Endometrial microvascular endothelial cells (primary cell): Measurements from ENCODE around the gene SH3TC2. TPM values are rescaled to one million over a fixed set of nuclear protein-coding genes. Genes with fewer than 3 reads are reported as not detected.

Source experiments
- in situ Hi-C: cut with HindIII; loops from 2 replicates; pipeline ENCODE4 v1.10.0; 2017; ENCODE audit warnings: low sequenced_read_pairs, low pct_unique_long_range_greater_than_20kb; ENCODE audit errors: inconsistent ontology term
- total RNA-seq: library from RNA; depleted of rRNA; stranded (reverse); fragments of >200 nt; gene quantifications from one replicate; pipeline ENCODE4 v1.2.3, GENCODE V29; 2015; ENCODE audit errors: inconsistent ontology term

The SH3TC2 gene
- total RNA-seq, 1 donor from 2014 or later = 1.4 TPM

DNA sequence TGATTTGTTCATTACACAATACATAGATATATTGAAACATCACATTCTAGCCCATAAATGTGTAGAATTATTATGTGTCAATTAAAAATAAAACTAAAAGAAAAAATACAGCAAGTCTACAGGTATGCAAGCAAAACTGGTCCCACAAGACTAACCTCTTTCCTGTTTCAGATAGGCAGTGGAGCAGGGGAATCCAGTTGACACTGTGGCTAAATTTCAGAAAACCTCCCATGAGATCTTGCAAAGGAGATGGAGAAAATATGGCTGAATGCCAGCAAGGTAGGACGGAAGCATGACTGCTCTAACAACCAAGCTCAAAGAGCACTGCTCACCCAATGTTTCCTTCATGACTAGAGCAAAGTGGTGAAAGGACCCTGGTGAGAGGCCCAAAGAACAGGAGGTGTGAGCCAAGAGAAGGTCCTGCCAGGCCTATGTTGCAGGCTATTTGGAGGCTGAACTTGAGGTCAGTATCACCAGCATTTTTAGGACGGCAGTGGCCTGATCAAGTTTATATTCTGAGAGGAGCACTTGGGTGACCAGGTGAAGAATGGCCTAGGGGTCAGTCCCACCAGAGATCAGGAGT, 1.1 kb upstream of the SH3TC2 start:
- in situ Hi-C loops = no loop called here

DNA sequence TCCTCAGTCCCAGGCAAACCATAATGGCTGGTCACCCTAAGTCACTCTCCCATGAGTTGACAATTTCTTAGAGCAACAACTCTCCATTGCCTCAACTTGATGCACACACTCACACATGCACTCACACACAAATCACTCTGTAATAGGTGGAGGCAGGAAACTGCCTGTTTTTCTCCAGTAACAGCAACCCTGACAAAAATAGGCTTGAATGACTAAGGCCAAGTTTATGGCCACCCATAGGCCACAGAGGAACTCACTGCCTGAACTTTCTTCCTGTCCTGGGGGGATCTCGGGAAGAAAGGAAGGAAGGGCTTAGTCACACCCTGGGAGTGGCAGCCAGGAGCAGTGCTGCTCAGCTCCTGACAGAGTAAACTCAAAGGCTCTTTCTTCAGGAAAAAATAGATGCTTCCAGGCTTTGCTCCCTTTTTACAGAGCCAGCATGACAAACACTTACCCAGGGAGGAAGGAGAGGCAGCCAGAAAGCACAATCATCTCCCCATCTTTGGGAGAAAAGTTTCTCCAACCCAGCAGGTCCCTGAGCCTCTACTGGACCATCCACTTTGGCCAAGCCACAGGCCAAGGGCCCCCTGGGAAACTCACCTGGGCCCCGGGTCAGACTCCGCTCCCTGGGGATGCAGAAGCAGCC, 368 bp downstream of the SH3TC2 start:
- in situ Hi-C loops = no loop called here

DNA sequence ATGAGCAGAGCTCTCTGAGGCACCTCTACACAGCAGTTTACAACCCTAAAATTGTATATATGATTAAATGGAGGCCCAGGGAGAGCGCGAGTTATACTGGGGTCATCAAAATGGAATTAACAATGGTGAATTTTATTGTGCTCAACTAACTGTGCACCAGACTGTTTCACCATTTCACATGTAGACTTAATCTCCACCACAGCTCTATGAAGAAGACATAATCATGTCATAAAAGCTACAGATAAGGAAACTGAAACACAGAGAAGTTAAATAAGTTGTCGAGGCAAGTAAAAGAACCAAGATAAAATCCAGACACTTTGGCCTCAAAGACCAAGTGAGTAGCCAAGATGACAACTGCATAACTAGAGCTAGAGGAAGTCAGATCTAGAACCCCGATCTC, 1.5 kb downstream of the SH3TC2 start:
- in situ Hi-C loops = no loop called here

DNA sequence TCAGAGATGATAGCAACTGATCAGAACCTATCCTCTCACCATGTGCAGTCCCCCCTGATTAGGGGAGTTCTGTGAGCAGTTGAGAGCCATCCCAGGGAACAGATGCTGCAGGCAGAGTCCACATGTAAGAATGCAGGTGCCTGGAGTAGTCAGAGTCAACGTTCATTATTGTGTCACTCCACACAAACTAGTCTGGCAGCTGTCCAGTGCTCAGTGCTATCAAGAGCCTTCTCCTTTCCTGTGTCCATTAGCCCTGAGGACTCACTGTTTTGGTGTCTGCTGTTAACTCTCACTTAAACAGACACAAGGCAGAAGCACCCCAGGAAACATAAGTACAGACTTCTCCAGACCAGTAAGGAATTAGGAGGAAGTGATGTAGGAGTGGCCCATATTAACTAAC, 2.5 kb downstream of the SH3TC2 start:
- in situ Hi-C loops = no loop called here

DNA sequence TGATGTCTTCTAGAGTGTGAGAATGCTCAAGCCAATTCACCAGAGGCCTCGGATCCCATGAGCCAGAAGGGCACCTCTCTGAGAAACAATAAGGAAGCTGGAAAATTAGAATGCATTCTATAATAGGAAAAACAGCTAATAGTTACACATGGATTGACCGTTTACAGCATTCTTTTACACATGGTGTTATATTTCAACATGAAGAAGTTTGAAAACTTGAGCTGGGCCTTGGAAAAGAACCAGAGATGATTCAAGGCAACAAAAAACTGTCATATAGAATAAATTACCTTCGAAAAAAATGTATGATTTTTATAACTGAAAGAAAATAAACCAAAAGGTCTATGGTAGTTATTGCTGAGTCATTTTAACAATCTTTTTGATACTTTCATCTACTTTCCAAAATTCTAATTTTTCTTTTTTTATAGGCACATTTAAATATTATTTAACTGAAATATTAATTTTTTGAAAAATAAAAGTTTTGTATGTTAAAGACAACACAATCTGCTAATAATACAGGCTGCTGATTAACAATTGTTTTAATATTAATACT, 6.2 kb downstream of the SH3TC2 start:
- in situ Hi-C loops = no loop called here

DNA sequence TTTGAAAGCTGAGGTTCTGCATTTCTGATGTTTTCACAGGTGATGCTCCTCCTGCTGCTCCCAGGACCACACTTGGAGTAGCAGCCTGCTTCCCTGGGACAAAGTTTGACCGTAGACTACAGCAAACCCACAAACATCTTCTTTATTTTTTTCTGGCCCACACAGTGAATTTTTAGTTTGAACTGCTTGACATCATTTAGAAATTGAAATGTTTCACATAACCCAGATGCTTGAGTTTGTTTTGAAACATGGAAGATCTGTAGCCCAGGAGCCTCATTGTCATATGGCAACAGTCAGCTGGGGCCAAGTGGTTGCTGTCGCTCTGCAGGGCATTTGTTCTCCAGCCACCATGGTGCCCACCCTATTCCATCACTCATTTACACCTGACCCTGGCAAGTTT, 8.4 kb downstream of the SH3TC2 start:
- in situ Hi-C loops = no loop called here

DNA sequence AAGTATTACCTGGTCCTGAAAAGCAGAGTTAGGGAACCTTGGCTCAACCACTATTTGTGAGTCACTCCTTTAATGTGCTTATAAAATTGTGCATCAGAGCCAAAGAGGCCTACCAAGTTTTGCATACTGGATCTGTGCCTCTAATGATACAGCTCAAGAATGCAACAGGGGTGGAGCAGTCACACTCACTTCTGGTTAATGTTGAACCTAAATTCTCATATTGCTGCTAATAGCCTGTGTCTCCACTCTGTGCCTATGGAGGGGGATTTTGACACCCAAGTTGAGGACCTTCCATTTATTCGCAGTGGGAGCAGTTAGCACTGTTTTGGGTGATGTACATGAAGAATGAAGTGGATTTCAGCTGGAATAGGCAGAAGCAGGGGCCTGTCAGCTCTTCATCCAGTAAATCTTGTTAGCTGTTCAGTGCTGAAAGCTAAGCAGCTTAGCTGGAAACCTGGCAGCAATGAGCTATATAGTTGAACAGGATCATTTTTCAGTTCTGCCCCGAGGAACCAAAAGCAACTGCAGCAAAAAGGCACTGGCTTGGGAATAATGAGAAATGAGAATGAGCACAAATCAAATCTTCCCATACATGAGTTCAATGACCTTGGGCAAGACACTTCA, 9.7 kb downstream of the SH3TC2 start:
- in situ Hi-C loops = no loop called here

DNA sequence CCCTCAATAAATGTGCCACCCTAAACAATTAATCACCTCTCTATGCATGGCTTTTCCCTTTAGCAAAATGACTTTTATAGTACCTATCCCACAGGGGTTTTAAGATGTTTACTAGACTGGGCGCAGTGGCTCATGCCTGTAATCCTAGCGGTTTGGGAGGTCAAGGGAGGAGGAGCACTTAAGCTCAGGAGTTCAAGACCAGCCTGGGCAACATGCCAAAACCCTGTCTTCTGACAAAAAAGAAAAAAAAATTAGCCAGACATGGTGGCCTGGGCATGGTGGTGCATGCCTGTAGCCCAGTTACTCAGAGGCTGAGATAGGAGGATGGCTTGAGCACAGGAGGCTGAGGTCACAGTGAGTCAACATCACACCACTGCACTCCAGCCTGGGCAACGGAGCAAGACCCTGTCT, 13.5 kb downstream of the SH3TC2 start:
- in situ Hi-C loops = no loop called here

DNA sequence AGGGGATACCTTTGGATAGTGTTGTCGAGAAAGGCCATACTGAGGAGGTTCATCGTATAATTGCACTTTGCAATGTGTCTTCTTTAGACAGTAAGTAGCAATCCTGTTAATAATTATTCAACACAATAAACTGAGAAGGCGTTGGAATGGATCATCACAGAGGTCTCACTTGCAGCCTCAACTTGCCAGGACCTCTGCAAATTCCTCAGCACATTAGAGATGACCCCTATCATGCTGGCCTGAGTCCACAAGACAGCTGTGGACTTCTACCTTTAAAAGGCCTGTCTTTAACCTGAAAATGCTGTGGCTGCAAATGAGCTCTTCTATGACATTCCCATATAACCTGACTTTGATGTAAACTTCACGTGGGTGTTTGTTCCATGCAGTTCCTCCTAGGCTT, 14.1 kb downstream of the SH3TC2 start:
- in situ Hi-C loops = no loop called here

DNA sequence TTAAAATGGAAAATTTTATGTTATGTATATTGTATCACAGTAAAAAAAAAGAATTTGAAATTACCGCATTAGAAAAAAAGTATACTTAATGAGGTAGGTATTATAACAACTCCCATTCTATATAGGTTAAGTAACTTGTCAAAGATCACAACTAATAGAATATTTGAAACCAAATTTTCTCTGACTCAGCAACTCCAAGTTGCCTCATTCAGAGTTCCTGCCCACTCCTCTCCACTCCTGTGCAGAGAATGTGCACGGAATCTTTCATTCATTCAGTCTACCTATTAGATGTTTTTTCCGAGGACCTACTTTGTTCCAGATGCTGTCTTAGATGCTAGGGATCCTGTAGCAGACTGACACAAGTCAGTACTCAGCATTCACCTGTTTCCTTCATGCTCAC, 15.4 kb downstream of the SH3TC2 start:
- in situ Hi-C loops = no loop called here

DNA sequence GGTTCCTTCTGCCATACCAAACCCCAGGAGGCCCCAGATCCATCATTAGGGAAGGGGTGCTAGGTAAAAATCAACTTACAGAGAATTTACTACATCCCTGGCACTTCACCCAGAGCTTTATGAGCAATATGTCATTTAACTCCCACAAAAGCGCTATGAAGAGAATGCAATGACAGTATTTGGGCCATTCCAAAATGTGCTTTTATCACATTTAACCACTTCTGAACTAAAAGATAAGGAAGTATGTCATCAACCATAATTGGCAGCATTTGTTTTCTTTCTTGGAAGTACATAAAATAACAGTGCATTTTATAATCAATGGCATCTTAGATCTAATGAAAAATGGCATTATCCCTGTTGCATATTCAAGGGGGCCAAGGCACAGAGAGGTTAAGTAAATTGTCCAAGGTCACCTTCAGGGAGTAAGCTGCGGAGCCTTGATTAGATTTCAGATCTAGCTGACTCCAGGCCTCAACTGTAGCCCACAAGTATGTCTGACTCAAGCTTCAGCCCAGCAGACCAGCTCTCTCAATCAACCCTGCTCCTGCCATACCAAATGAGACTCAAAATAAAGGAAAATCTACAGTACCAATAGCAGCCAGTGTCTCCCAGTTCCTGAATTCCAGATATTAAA, 16.5 kb downstream of the SH3TC2 start:
- in situ Hi-C loops = no loop called here

DNA sequence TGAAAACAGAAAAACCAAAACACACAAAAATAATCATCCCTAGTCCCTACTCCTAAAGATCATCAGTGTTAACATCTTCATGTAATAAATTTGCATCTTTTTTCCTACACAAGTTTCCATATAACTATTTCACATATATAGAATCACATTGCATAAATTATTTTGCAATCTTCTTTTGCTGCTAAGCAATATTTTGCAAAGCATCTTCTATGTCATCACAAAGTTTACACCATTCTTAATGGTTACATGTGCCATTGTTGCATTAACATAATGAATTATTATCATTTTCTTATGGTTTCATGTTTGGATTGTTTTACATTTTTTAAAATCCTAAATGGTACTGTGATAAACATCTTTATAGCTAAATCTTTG, 17.8 kb downstream of the SH3TC2 start:
- in situ Hi-C loops = no loop called here

DNA sequence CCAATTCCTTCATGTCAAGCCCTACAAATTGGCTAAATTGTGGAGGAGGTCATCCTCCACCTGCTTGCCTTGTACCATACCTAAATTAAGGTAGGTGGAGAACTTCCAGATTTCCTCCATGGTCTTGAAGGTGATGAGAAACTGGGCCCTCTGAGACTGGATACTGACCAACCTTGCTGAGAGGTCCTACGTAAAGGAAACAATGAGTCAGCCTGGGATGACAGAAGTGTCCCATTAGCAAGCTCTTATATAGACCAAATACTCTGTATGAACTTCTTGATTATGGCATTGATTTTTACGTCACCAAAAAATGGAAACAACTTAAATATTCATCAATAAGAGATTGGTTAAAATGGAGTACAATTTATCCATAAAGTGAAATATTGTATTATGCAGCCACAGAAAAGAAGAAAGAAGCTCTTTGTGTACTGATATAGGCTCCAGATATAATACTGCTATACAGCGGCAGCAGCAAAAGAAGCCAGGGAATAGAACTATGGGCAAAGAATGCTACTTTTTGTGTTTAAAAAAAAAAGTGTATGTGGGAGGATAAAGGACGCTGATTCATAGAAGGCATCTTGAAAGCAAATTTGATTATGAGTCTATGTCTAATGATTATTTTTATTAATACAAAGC, 18.3 kb downstream of the SH3TC2 start:
- in situ Hi-C loops = no loop called here

DNA sequence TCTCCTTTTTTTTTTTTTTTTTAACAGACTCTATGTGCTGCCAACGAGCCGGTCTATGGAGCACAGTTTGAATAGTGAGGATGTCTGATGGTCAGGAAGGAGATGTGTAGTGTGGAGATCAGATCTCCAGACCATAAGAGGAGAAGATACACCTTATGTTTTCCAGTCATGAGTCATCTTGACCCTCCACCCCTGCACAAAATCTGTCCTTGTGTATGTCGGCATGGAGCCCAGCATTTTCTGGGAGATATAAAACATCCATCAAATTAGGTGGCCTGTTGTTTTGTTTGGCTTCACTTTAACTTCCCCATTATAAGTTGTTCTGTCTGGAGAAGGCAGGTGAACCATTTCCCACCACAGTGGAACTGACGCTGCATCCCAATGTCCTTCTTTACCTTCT, 19.2 kb downstream of the SH3TC2 start:
- in situ Hi-C loops = no loop called here

DNA sequence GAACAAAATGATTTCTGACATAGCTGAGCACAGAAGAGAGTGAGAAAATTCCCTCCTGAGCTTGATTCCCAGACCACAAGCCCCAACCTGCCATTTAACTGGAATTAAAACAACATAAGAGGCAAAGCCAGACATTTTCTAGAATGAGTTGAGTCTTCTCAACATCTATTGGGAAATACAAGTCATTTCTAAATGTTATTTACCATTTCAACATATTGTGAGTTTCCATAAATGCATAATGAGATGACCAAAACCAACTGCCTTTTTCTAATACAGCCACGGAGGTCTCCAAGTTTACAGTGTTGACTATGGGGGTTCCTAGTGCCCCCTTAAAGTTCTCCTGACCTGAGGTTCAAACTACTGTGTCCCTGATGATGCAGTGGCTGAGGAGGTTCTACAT, 20.0 kb downstream of the SH3TC2 start:
- in situ Hi-C loops = no loop called here

DNA sequence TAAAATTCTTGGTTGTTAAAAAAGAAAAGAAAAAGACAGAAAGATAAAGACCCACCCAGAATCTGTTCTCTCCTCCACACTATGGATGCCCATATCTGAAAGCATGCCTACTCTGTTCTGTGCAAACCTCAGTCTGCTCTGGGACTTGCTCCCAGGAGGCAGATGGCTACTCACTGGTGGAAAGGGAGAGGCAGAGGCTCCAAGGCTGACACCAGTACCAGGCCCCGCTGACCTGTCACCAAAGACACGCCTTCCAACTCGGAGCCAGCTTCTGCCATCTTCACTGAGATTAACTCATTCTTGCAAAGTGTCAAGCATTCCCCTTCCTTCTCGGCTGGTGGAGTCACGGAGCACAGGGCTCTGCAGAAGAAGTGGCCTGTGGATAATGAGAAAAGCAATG, 21.6 kb downstream of the SH3TC2 start:
- in situ Hi-C loops = no loop called here

DNA sequence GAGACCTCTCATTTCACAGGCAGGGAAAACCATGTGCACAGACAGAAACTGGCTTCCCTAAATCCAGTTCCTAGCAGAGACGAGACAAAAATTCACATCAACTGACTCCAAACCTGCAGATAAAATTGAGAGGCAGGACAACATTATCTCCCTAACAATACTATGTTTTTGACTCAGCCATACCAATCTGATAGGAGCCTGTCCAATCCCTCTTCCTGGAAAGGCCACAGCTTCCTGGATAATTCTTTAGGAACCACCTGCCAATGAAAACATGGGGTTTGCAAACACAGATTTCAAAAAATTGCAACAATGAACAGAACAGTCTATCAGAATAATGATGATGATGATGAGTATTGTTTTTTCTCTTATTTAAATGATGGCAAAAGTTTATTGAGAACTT, 22.4 kb downstream of the SH3TC2 start:
- in situ Hi-C loops = no loop called here

DNA sequence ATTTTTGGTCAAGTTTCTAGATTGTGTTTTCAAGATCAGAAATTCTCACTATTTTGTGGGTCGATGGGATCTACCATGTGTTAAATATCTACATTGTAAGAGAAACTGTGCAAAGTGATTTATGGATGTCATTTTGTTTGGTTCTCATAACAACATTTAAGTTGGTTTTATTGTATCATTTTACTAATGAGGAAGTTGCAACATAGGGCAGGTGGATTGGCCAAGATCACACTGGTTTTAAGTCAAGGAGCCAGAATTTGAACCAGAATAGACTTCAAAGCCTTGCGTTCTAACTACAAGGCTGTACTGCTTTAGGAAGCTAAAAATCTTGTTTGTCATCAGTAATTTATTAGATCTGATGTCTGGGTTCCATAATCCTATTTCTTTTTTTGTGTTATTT, 23.4 kb downstream of the SH3TC2 start:
- in situ Hi-C loops = no loop called here

DNA sequence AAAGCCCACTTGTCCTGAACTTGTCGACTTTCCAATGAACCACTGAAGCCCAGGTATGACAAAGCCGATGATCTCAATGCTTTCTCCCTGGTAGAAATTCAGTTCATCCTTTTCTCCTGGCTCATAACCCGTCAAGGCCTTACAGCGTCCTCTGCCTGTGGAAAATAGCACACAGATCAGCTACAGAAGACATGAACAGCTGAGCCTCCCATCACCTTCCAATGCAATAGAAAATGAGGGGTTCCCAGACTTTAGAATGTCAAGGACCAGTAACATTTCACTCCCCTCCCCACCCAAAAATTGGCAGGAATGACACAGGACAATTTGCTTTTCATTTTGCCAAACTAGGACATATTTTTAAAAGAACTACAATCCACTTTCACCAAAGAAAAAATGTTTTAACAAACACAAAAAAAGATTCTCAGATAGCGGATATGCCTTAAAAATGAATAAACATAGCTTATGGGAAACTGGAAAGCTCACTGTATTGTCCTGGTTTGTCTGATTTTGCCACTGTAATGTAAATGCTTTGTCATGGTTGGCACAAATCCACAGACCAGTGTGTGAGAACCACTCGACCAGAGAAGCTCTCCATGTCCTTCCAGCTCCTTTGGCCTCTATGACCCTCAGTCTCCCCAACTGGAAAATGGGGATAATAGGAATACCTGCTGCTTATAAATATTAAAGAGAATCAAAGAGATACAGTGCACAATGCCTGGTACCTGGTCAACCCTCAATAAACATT, 24.4 kb downstream of the SH3TC2 start:
- in situ Hi-C loops = no loop called here
